ENCODE measurements around the gene SPNS2. TPM values are rescaled to one million over a fixed set of nuclear protein-coding genes. Genes with fewer than 3 reads are reported as not detected.

Gene SPNS2
- total and polyA plus RNA-seq, 2 experiments from 2014 or later = 1.7 to 2.3 TPM

DNA sequence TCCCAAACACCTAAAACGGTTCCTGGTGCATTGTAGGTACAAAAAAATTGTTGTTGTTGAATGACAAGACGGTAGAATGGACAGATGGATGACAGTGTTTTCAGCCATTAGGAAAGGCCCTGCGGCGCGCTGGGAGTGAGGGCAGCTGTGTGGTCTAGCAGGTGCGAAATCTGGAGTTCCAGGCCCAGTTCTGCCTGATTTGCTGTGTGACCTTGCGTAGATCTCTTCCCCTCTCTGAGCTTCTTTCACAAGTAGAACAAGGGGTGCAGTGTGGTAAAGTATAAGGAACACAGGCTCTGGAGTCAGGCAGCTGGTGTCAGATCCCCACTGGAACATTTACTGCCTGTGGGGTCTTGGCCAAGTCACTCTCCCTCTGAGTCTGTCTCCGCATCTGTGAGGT, 25.3 kb downstream of the SPNS2 start:
- Histone ChIP-seq H3K27me3 (ENCODE audit: insufficient read depth) (peaks cover 59% of the 10 kb centered on the region), H3K4me2 (no peak overlapping the region), H3K9me2 (ENCODE audit: insufficient read depth) (no peaks in the 10 kb centered on the region), H3K36me3 (ENCODE audit: insufficient read depth) (no peaks in the 10 kb centered on the region), H3K79me2 (replicated peaks; ENCODE audit: insufficient read depth) (no peaks in the 10 kb centered on the region), H2AFZ (no peak overlapping the region), H3F3A (replicated peaks; ENCODE audit: low read depth) (no peaks in the 10 kb centered on the region), H3K4me3 (no peak overlapping the region), H4K20me1 (replicated peaks; ENCODE audit: insufficient read depth) (no peaks in the 10 kb centered on the region), H3K27ac (ENCODE audit: low read depth) (no peak overlapping the region), H3K4me1 (ENCODE audit: insufficient read depth) (no peaks in the 10 kb centered on the region)
- Mint-ChIP-seq H3K4me1 (peaks cover 10% of the 10 kb centered on the region), H3K27me3 (ENCODE audit: insufficient read depth, low read depth, poor library complexity) (peaks cover 54% of the 10 kb centered on the region), H3K27ac (no peak overlapping the region), H3K4me3 (no peak overlapping the region), H3K36me3 (ENCODE audit: low read depth) (no peaks in the 10 kb centered on the region), H3K9me3 (no peaks in the 10 kb centered on the region)
- ATAC-seq (no peak), DNase-seq (ENCODE audit: low spot score) (no peak)
- TF ChIP-seq EZH2 (IDR thresholded peaks at IDR 0.05; ENCODE audit: low read depth, unreplicated experiment) = no peak
- TF ChIP-seq JUNB (IDR thresholded peaks at IDR 0.05; ENCODE audit: unreplicated experiment) = no peak
- no peak for TF ChIP-seq POLR2AphosphoS5 (IDR thresholded peaks at IDR 0.05; ENCODE audit: low read depth)
- no peak for TF ChIP-seq NANOG (IDR thresholded peaks at IDR 0.05; ENCODE audit: borderline replicate concordance)
- no peak for TF ChIP-seq CREB1 (CRISPR knock-in tag; IDR thresholded peaks at IDR 0.05; ENCODE audit: low read depth)
- TF ChIP-seq, protein P1, sequence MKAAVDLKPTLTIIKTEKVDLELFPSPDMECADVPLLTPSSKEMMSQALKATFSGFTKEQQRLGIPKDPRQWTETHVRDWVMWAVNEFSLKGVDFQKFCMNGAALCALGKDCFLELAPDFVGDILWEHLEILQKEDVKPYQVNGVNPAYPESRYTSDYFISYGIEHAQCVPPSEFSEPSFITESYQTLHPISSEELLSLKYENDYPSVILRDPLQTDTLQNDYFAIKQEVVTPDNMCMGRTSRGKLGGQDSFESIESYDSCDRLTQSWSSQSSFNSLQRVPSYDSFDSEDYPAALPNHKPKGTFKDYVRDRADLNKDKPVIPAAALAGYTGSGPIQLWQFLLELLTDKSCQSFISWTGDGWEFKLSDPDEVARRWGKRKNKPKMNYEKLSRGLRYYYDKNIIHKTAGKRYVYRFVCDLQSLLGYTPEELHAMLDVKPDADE (IDR thresholded peaks at IDR 0.05) = no peak
- TF ChIP-seq CTCF (conservative IDR thresholded peaks at IDR 0.05; ENCODE audit: low read depth in 2 of 2) = no peak
- no peak for TF ChIP-seq STAT1 (IDR thresholded peaks at IDR 0.05; ENCODE audit: unreplicated experiment)
- no peak for TF ChIP-seq EZH2phosphoT487 (IDR thresholded peaks at IDR 0.05; ENCODE audit: unreplicated experiment)
- TF ChIP-seq REST (IDR thresholded peaks at IDR 0.05; ENCODE audit: unreplicated experiment) = no peak
- TF ChIP-seq ZNF114 (CRISPR knock-in tag; IDR thresholded peaks at IDR 0.05) = no peak

Measured in GM23338 (cell line).